ENCODE measurements around the gene MRPL50.

- TF ChIP-seq PPARA (CRISPR knock-in tag; IDR thresholded peaks at IDR 0.05; ENCODE audit: borderline replicate concordance): no peak
- no peak for TF ChIP-seq ISL1 (CRISPR knock-in tag; IDR thresholded peaks at IDR 0.05)
- TF ChIP-seq ARNTL (CRISPR knock-in tag; IDR thresholded peaks at IDR 0.05; ENCODE audit: borderline replicate concordance, low read depth): no peak
- no peak for TF ChIP-seq RARB (CRISPR knock-in tag; IDR thresholded peaks at IDR 0.05)
- TF ChIP-seq PATZ1 (CRISPR knock-in tag; IDR thresholded peaks at IDR 0.05; ENCODE audit: borderline replicate concordance): no peak
- TF ChIP-seq TSHZ2 (CRISPR knock-in tag; IDR thresholded peaks at IDR 0.05): no peak
- no peak for TF ChIP-seq CSRNP3 (CRISPR knock-in tag; IDR thresholded peaks at IDR 0.05)
Observed at GRCh38 chr9:101442736-101443135, 44.3 kb upstream of the MRPL50 start.

Measured in SK-N-SH treated with all-trans-retinoic acid at 6 μM for 48 hours (cell line).